IMR-90 (cell line): ENCODE measurements around the gene KDM3B.
A peak's percentile ranks its signal among the peaks of the same experiment; 100 is the strongest.

ENCODE experiments used
- BHLHE40 ChIP-seq: fragments of 150-350 bp; IDR thresholded peaks from 2 replicates; pipeline ENCODE4 v1.6.1; 2016; ENCODE audit warnings: mild to moderate bottlenecking, low read depth, low read length
- CTCF ChIP-seq: conservative IDR thresholded peaks from 2 replicates; pipeline ENCODE4 v1.5.1; 2012; ENCODE audit warnings: mild to moderate bottlenecking, low read depth, low read length, improper control_type of control experiment
- MAZ ChIP-seq: IDR thresholded peaks from 2 replicates; pipeline ENCODE4 v1.6.1; 2012; ENCODE audit warnings: low read depth, mild to moderate bottlenecking, low read length, improper control_type of control experiment, moderate library complexity, borderline replicate concordance
- POLR2A ChIP-seq: IDR thresholded peaks from 2 replicates; pipeline ENCODE4 v1.6.1; 2012; ENCODE audit warnings: mild to moderate bottlenecking, low read depth, low read length

DNA sequence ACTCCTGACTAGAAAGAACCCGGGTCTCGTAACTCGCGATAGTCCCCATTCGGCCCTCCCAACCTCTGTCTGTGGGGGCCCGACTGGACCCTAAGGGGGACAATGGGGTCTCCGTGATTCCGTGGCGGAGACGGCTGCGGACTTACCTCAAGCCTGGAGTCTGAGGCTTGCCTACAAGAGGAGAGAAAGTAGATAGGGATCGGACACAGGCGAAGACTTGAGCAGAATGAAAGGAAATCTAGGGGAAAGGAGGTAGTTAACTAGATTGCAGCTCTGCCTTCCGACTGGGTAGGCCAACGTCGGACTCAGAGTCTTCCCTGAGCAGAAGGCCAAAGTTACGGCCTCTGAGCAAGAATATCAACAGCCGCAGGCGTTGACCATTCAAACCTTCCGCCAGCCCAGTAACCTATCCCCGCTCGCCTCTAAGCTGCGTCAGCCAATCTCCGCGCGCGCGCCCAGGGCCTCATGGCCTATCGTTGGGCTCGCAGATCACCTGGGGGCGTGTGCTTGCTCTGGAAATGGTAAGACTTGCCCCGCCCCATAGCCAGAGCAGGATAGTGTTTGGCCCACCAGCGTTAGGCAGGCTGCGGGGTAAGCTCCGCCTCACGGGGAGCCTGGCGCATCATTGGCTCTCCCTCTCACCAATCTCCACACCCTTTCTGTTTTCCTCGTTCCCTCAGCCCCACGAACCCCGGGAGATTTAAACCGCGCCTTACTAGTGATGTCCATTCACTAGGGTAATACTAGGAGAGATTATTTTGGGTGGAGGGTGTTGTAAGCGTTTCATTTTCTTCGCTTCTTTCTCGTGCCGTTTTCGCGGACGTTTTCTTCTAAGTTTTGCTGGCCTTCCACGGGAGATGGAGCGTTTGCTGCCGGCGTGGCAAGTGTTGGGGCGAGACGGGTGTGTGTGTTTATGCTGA lies 20.8 kb upstream of the KDM3B start, which contains the start of gene CDC25C:
- TF ChIP-seq POLR2A (peak; percentile 80; the same call in 1 of the 2 replicates), BHLHE40 (no peak), CTCF (no peak), MAZ (peak; percentile 56; the same call in 1 of the 2 replicates)
